OCI-LY3 (cell line): ENCODE measurements around the gene PREX1.

ENCODE experiments used
- CTCF ChIP-seq: fragments of 200-600, 300-600 bp; sonication (generic); IDR thresholded peaks from 2 replicates; pipeline ENCODE4 v1.5.1; 2014; ENCODE audit warnings: antibody characterized with exemption, low read length, low read depth
- EZH2phosphoT487 ChIP-seq: fragments of 200-600 bp; shearing (Covaris generic); IDR thresholded peaks from 2 replicates; pipeline ENCODE4 v1.6.1; 2018; ENCODE audit warnings: antibody characterized with exemption, mixed run types, low read depth

DNA sequence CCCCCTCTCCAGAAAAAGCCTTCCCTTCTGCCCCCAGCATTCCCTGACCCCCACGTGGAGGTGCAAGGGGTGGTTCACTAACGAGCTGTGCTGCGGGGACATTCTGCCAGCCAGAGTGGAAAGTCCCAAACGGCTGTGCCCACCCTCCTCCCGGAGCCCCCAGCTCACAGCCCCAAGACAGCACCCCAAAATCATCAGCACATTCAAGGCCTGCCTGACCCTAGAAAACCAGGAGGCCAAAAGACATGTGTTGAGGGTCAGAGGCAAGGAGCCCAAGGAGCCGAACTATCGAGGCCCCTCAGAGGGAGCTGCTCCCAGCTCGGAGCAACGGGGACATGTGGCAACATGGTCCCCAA is 197.9 kb downstream of the PREX1 start:
- TF ChIP-seq CTCF, result no peak
- no peak for TF ChIP-seq EZH2phosphoT487
